ENCODE results near the gene NAA40. TPM values are rescaled to one million over a fixed set of nuclear protein-coding genes. Genes with fewer than 3 reads are reported as not detected.
A peak's percentile ranks its signal among the peaks of the same experiment; 100 is the strongest.

NAA40 gene
- total and polyA plus RNA-seq, 2 experiments from 2014 or later = 10.1 to 24.6 TPM

- no peak for TF ChIP-seq ZNF462 (CRISPR knock-in tag; IDR thresholded peaks at IDR 0.05)
- TF ChIP-seq CREB1 (CRISPR knock-in tag; IDR thresholded peaks at IDR 0.05; ENCODE audit: low read depth) = 0 out of 2 replicates have a peak, but pooled peaks have one; percentile 31
- TF ChIP-seq STAT1 (IDR thresholded peaks at IDR 0.05; ENCODE audit: unreplicated experiment) = no peak
- TF ChIP-seq ETS1 (IDR thresholded peaks at IDR 0.05) = no peak
- peak; percentile 56; the same call in 1 of the 2 replicates for TF ChIP-seq POLR2AphosphoS5 (IDR thresholded peaks at IDR 0.05; ENCODE audit: low read depth)
- TF ChIP-seq JUNB (IDR thresholded peaks at IDR 0.05; ENCODE audit: unreplicated experiment) = no peak
Measured at GRCh38 chr11:63999349-64000025, 60.7 kb downstream of the NAA40 start (continued).

GRCh38 chr11:64000026-64000739, 61.4 kb downstream of the NAA40 start:
- H3K27ac Mint-ChIP-seq = no peak overlapping the region
- Histone ChIP-seq H3K9me2 (ENCODE audit: insufficient read depth) (no peaks in the 10 kb centered on the region), H3K36me3 (ENCODE audit: insufficient read depth) (no peaks in the 10 kb centered on the region), H2AFZ (no peak overlapping the region), H3K27me3 (ENCODE audit: insufficient read depth) (peaks cover 50% of the 10 kb centered on the region), H4K20me1 (replicated peaks; ENCODE audit: insufficient read depth) (peaks cover 7% of the 10 kb centered on the region), H3K4me2 (peak overlapping the region; percentile 88), H3K4me3 (peak overlapping the region; percentile 64), H3K27ac (ENCODE audit: low read depth) (no peak overlapping the region), H3F3A (replicated peaks; ENCODE audit: low read depth) (peaks cover 25% of the 10 kb centered on the region), H3K4me1 (ENCODE audit: insufficient read depth) (peaks cover 10% of the 10 kb centered on the region), H3K79me2 (replicated peaks; ENCODE audit: insufficient read depth) (no peaks in the 10 kb centered on the region)
- peaks cover 30% of the 10 kb centered on the region for H3K36me3 Mint-ChIP-seq (ENCODE audit: low read depth)
- peak; percentile 64 for ATAC-seq
- DNase-seq (ENCODE audit: low spot score) = peak; percentile 90
- no peaks in the 10 kb centered on the region for H3K9me3 Mint-ChIP-seq
- H3K4me1 Mint-ChIP-seq = peaks cover 19% of the 10 kb centered on the region
- H3K27me3 Mint-ChIP-seq (ENCODE audit: insufficient read depth, low read depth, poor library complexity) = peaks cover 26% of the 10 kb centered on the region
- H3K4me3 Mint-ChIP-seq = peak overlapping the region; percentile 58
- no peak for TF ChIP-seq REST (IDR thresholded peaks at IDR 0.05; ENCODE audit: unreplicated experiment)
- no peak for TF ChIP-seq ZNF331 (CRISPR knock-in tag; IDR thresholded peaks at IDR 0.05; ENCODE audit: low read depth)
- no peak for TF ChIP-seq ZNF114 (CRISPR knock-in tag; IDR thresholded peaks at IDR 0.05)
- peak; percentile 52 to 85 for TF ChIP-seq CTCF (conservative IDR thresholded peaks at IDR 0.05; ENCODE audit: low read depth in 2 of 2)

All from GM23338 (cell line).